Epithelial cell of prostate (primary cell): ENCODE results near the gene AGAP9.
"Not testable (repeated sequence)": the region's sequence is repeated elsewhere in the genome, so short reads cannot be mapped to it uniquely, and the experiment has no call there.

Experiments
- DNase-seq: peaks from one replicate; pipeline ENCODE4 v3.0.0-alpha.2; 2011; ENCODE audit warnings: low read depth, low spot score
- H3K27ac ChIP-seq: fragments of 450-650 bp; 2 replicates; pipeline ENCODE4 v1.5.1; 2017; ENCODE audit warnings: mild to moderate bottlenecking

The AGAP9 gene

DNA sequence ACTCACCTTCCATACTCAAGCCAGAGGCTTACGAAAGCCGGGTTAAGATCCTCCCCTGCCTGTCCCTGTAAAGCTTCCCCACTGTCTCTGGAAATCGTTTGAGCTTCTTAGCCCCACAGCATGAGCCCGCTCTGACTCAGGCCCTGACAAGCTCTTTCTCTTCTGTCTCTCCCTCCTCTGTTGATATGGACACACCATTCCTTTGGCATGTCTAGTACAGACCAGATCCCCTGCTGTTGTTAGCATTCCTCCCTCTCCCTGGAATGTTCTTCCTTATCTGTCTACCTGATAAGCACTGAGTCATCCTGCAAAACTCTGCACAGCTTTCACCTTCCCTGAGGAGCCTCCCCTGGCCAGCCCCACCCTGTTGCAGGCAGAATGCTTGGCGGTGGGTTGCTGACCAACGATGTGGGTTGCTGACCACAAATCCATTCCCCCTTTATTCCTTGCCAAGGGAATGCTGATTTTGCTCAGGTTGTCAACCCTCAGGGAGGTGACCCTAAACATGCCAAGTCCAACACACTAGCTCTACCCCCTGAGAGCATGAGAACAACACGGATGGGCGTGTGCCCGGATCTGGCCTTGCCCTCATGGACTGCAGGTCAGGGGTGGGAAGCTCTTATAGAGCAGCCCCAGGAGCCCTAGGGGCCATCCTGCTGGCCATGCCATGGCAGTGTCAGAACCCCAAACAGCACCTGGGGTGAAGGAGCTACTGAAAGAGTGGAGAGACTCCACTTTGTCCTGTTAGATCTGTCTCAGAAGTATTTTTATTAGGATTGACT lies 60.7 kb downstream of the AGAP9 start:
- H3K27ac ChIP-seq, DNase-seq: not testable (repeated sequence)

DNA sequence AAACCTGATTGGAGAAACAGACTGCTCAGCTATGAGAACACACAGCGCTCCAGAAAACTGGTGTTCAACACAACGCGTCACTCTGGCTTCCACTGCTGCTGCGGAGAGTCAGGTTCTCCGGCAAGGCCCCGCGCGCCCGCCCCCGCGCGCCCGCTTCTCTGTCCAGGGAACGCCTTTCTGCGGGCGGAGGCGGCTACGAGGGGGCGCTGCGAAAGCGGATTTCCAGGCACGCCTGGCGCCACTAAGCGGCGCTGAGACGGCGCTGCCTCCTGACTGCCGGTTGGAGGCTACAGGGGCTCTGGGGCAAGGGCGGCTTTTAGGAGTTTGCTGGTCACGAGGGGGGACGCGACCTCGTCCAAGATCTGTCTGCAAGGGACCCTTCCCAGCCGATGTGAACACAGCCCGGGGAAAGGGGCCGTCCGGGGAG lies 62.2 kb downstream of the AGAP9 start:
- DNase-seq, H3K27ac ChIP-seq: not testable (repeated sequence)

DNA sequence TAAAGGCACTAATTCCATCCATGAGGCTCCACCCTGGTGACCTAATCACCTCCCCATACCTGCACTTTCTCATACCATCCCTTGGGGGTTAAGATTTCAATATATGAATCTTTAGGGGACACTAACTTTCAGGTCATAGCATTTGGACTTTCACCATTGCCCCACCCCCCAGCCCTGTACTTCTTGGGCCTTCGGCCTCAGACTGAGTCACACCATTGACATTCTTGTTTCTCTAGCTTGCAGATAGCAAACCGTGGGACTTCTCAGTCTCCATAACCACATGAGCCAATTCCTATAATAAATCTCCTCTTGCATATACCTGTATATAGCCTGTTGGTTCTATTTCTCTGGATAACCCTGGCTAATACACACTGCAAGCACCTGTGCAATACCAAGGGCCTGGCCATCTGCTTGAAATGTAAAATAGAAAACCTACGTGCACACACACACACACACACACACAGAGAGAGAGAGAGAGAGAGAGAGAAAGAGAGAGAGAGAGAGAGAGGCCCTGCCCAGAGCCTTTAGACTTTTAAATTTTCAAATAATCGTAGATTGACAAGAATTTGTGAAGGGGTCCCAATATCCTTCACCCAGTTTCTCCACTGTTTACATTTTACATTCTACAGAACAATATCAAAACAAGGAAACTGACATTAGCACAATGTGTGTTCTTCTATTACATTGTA lies 64.8 kb downstream of the AGAP9 start:
- peak; percentile 44 for DNase-seq
- peak overlapping the region; percentile 13 for H3K27ac ChIP-seq

DNA sequence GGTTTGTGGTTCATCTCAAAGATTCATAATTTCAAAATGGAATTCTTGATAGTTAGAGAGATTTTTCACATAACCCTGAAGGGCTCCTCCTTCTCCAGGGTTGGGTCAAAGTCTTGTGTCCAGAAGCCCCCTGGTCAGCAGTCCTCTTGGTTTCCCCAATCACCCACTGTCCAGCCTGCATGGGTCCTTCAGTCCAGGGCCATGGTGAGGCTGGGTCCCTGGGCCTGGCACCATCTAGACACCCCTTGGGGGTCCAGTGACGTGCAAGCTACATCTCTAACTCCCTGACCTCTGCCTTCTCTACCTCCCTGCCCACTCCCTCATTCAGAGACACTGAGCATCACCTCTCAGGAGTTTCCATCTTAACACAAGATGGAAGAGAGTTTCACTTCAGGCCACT lies 65.6 kb downstream of the AGAP9 start:
- no peak overlapping the region for H3K27ac ChIP-seq
- DNase-seq = no peak

DNA sequence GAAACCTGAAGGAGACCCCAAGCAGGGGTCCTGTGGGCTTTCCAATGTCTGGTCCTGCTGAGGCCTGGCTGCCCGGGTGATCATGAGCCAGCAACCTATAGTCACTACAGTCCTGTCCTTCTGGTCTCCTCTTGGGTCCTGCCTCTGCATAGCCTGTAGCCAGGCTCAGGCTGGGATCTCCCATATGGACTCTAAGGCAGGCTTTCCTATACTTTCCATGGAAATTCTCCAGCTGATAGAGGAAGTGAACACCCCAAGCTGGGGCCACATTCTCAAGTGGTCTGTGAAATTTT lies 66.0 kb downstream of the AGAP9 start:
- no peak overlapping the region for H3K27ac ChIP-seq
- DNase-seq = no peak

DNA sequence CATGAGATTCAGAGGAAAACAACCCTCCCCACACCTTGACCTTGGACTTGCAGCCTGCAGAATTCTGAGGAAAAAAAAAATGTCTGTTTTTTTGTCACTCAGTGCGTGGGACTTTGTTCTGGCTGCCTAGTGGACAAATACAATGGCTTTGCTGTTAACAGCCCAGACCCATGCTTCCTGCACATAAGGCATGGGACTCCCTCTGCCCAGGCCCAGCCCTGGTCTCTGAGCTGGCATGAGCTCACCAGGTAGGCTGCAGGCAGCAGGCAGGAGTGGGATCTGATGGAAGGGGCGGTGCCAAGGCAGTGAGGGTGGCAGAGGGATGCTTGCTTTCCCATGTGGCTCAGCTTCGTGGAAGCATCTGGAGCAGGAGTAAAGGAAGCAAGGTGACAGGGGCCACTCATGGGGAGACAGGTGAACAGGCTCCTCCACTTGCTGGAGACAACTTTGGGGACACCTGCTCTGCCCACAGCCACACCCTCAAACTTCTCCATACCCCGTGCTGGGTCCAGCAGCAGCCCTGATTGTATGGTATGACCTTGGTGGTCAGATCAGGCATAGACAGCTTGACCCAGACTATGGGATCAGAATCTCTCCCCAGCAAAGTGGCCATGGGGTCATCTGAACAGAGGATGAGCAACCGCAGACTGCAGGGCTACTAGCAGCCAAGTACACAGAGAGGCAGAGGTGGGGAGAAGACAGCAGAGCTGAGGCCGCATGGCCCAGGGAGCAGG lies 66.5 kb downstream of the AGAP9 start:
- DNase-seq = no peak
- H3K27ac ChIP-seq = no peak overlapping the region

DNA sequence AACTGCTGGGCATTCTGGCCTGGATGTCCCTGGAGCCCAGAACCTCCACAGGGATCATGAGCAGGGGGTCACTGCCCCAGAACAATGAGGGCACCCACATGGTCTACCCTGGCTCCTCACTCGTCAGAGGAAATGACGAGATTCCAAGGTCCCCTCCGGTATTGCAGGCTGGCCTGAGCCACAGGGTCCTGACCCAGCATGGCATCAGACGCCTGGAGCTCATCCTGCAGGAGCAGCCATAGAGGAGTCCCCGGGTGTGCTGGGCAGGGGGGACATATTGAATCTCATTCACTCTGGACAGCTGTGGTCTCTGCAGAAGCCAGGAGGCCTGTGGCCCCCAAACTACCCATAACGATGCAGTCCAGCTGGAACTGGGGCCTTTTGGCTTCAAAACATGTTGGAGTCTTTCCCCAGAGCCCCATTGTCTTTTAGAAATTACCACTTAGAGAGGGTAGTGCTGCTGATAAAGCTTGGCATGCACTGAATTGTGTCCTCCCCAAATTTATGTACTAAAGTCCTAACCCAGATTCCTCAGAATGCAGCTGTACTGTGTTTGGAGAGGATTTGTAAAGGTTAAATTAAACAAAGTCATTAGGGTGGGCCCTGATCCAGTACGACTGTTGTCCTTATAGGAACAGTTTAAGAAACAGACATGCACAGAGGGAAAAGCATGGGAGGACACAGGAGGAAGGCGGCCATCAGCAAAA lies 67.2 kb downstream of the AGAP9 start:
- DNase-seq = no peak
- no peak overlapping the region for H3K27ac ChIP-seq

DNA sequence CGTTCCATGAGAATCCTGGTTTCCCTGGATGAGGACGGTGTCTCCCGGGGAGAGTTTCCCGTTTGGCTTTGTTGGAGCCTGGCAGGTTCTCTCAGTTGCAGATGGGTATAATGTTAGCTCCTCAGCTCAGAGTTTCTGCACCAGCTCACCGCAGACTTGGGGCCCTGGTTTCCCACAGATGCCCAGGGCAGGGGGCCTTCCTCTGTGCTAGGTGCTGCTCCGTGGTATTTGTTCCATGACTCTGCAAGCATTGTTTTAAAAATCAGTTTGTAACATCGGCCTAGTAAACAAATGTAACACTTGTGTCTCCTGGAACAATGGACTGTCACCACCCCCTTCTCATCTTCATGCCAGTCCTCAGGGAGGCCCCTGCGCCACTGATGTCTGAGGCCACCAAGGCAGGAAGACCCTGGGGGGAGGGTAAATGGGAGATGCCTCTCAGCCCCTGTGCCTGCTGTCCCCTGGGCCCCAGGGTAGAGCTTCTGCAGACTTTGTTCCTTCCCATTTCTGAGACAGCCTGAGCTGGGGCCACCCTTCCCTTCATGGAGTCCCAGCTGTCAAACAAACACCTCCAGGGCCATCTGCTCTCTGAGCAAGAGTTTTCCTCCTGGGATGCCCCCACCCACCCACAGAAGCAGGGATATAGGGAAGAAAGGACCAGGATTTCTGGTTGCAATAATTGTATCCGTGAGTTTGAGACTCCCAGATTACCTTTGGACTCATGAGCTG lies 67.9 kb downstream of the AGAP9 start:
- DNase-seq, H3K27ac ChIP-seq: not testable (repeated sequence)

DNA sequence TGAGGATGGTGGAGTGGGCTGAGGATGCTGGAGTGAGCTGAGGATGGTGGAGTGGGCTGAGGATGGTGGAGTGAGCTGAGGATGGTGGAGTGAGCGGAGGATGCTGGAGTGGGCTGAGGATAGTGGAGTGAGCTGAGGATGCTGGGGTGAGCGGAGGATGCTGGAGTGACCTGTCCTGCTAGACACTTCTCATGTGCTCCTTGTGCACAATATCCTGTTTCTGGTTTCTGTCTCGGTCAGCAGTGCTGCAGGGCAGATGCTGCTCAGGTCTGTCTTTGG lies 68.7 kb downstream of the AGAP9 start:
- no peak for DNase-seq
- H3K27ac ChIP-seq = no peak overlapping the region

DNA sequence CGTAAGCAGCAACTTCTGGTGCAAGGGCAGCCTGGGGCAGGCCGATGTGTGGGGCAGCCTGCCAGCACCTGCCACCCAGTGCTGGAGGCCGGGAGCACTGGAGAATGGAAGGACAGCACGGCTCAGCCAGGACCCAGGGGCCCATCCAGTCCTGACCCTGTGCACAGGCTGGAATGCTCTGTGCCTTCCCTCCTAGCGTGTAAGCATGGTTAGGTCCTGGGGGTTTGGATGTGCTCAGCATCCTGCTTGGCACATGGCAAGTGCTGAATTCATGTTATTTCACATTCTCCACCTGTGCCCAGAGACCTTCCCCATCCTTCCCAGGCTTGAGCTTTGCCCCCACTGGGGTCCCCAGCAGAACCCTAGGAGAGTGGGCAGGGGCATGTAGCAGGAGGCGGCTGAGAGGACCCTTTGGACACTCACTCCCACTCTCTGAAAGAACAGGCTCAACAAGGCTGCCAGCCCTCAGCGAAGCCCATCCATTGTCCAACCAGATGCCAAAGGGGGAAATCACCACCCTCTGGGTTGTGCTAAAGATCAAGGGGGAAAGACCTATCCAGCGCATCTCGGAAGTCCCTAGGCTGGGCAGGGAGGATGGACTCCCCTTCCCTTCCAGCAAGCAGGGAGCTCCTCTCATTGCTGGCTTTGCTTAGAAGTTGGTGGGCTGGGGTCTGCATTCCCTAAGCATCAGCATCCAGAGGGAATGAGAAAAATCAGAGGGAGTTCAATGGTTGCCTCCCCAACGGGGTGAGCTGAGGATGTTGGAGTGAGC lies 69.2 kb downstream of the AGAP9 start:
- no peak overlapping the region for H3K27ac ChIP-seq

DNA sequence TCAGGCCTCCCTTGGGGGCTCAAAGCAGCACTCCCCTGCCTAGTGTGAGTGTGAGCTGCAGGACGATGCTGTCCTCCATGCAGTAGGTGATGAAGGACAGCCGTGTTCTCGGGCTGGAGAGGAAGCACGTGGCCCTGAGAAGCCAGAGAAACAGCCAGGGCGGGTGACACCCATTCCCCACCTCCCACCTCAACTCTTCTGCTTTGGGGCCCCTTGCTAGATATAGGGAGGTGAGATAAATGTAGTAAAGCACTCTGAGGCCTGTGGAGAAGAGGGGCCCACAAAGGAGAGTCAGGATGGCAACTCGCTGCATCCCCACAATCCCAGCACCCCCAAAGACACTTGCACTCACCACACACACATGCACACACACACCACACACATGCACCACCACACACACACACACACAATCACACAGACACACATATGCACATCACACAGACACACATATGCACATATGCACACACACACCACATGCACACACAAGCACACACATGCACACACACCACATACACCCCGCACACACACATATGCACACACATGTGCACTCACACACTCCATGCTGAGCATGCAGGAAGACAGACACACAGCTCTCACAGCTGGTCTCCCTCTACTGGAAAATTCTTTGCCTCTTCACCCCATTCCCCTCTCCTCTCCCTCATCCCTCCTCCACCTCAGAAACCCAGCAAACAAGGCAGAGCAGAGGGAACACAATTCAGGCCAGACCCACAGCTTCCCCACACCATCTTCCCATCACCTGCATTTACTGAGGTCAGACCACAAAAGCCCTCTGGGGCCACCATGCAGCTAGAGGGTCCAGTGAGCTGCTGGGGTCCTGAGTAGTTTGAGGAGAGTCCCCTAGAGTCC lies 70.1 kb downstream of the AGAP9 start:
- no peak for DNase-seq
- no peak overlapping the region for H3K27ac ChIP-seq

More for the DNA sequence above, 69.2 kb downstream of the AGAP9 start:
- no peak for DNase-seq

DNA sequence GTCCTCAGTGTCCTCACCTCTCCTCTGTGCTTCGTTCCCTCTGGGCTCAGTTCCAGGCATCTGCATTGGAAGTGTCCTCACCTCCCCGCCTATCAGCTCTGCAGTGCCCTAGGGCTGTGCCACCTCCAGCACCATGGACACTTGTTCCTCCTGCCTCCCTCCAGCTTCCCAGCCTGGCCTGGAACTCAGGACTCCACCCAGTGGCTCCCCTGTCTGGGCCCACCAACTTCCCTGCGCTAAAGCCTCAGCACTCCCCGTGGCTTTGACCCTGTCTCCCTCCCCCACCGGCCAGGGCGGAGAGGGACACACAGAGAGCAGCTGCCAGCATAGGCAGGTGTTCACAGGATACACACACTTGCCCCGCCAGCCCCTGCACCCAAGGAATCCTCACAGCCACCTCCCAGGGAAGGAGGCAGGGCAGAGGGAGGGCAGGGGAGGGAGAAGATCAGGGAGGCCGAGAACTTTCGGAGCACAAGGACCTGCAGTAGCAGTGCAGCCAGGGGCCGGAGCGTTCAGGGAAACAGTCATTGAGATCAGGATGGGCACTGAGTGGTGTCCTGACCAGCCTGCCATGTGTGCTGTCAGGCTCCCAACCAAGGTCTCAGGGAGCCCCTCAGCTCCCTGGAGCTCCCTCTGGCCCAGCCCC lies 70.8 kb downstream of the AGAP9 start:
- H3K27ac ChIP-seq = no peak overlapping the region
- DNase-seq = no peak

DNA sequence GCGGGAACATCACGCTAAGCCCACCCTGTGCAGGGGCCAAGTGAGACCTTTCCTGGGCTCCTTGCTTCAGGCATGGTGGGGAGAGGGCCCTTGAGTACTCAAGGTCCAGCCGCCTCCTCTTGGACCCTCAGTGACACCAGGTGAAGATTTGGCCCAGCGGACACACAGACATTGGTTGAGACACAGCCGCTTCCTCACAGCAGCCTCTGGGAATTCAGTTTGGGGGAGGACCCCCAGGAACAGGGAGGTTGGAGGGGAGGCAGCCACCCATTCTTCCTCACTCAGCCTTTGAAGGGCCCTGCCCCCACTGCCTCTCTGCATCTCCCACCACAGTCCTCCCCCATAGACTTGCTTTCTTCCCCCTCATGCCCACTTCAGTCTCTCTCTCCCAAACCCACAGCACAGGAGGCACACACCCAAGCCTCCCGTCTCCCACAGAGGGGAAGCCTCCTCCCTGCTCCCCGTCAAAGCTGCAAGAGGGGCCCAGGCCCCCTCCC lies 71.4 kb downstream of the AGAP9 start:
- no peak for DNase-seq
- no peak overlapping the region for H3K27ac ChIP-seq
